Hepatocyte (in vitro differentiated cells): Measurements from ENCODE around the gene TLCD1. TPM values are rescaled to one million over a fixed set of nuclear protein-coding genes. Genes with fewer than 3 reads are reported as not detected.

Experiments used
- DNase-seq: peaks from one replicate; pipeline ENCODE4 v3.0.0-alpha.2; 2016; ENCODE audit warnings: low spot score
- H2AFZ ChIP-seq: fragments of 200-600 bp; sonication (generic); 2 replicates; pipeline ENCODE4 v1.6.0; 2016; ENCODE audit warnings: antibody characterized with exemption, mild to moderate bottlenecking
- H3K27ac ChIP-seq: fragments of 200-600 bp; sonication (generic); 2 replicates; pipeline ENCODE4 v1.5.1; 2016; ENCODE audit warnings: mild to moderate bottlenecking
- H3K27me3 ChIP-seq: fragments of 200-600 bp; sonication (generic); 2 replicates; pipeline ENCODE4 v1.6.1; 2016
- H3K36me3 ChIP-seq: fragments of 200-600 bp; sonication (generic); replicated peaks from 2 replicates; pipeline ENCODE4 v1.5.1; 2016; ENCODE audit warnings: low read depth; ENCODE audit not compliant: insufficient read depth
- H3K4me1 ChIP-seq: fragments of 200-600 bp; sonication (generic); 2 replicates; pipeline ENCODE4 v1.5.1; 2016; ENCODE audit warnings: mild to moderate bottlenecking, moderate library complexity; ENCODE audit not compliant: insufficient read depth
- H3K4me2 ChIP-seq: fragments of 200-600 bp; sonication (generic); 2 replicates; pipeline ENCODE4 v1.6.0; 2016
- H3K4me3 ChIP-seq: fragments of 200-600 bp; sonication (generic); 2 replicates; pipeline ENCODE4 v1.5.1; 2016; ENCODE audit warnings: mild to moderate bottlenecking
- H3K79me2 ChIP-seq: fragments of 200-600 bp; sonication (generic); 2 replicates; pipeline ENCODE4 v1.6.0; 2017; ENCODE audit warnings: mild to moderate bottlenecking
- H3K9me2 ChIP-seq: fragments of 200-600 bp; sonication (generic); replicated peaks from 2 replicates; pipeline ENCODE4 v1.6.0; 2017; ENCODE audit warnings: mild to moderate bottlenecking; ENCODE audit not compliant: insufficient read depth
- H3K9me3 ChIP-seq: fragments of 200-600 bp; sonication (generic); 2 replicates; pipeline ENCODE4 v1.5.1; 2016; ENCODE audit warnings: low read depth, mild to moderate bottlenecking
- H4K20me1 ChIP-seq: fragments of 200-600 bp; sonication (generic); 2 replicates; pipeline ENCODE4 v1.6.0; 2016; ENCODE audit warnings: mild to moderate bottlenecking; ENCODE audit not compliant: insufficient read depth, poor library complexity, severe bottlenecking
- CTCF ChIP-seq: fragments of 200-600 bp; sonication (generic); IDR thresholded peaks from 2 replicates; pipeline ENCODE4 v1.5.1; 2016; ENCODE audit warnings: antibody characterized with exemption, mild to moderate bottlenecking; ENCODE audit not compliant: poor library complexity
- EZH2 ChIP-seq: fragments of 200-600 bp; sonication (generic); IDR thresholded peaks from 2 replicates; pipeline ENCODE4 v1.6.1; 2016; ENCODE audit warnings: antibody characterized with exemption, mild to moderate bottlenecking, borderline replicate concordance
- EZH2phosphoT487 ChIP-seq: fragments of 200-600 bp; sonication (generic); IDR thresholded peaks from one replicate; pipeline ENCODE4 v1.6.1; 2018; ENCODE audit warnings: antibody characterized with exemption, mild to moderate bottlenecking, low read depth, moderate library complexity; ENCODE audit not compliant: unreplicated experiment, severe bottlenecking
- WGBS: methylation state at CpG from one replicate; pipeline ENCODE4 v1.1.6; 2016; ENCODE audit warnings: low lambda C conversion rate; ENCODE audit errors: missing lambda C conversion rate; 5-methylcytosine and 5-hydroxymethylcytosine counted together
- polyA plus RNA-seq: library from polyadenylated mRNA; unstranded; fragments of >200 nt; fragmentation: Nextera tagmentation; extraction: Ambion mirVana; gene quantifications from 2 replicates; pipeline ENCODE4 v1.2.1, GENCODE V29; 2016
- total RNA-seq: library from RNA; depleted of rRNA; stranded (reverse); fragments of >200 nt; gene quantifications from 2 replicates; pipeline ENCODE4 v1.2.3, GENCODE V29; 2014

Gene TLCD1
- total and polyA plus RNA-seq, 2 experiments from 2014 or later = 12.5 to 23.4 TPM

- Histone ChIP-seq H3K9me2 (no peaks in the 10 kb centered on the region), H3K79me2 (peaks cover 30% of the 10 kb centered on the region), H3K4me2 (peak overlapping the region; percentile 85), H3K4me1 (peaks cover 30% of the 10 kb centered on the region), H3K4me3 (no peak overlapping the region), H3K27ac (peak overlapping the region; percentile 97), H3K27me3 (no peaks in the 10 kb centered on the region), H4K20me1 (peaks cover 5% of the 10 kb centered on the region), H3K36me3 (no peaks in the 10 kb centered on the region), H3K9me3 (no peaks in the 10 kb centered on the region), H2AFZ (peak overlapping the region; percentile 17)
- WGBS = 29% methylated on average over 25 of the region's 34 CpGs
- no peak for TF ChIP-seq CTCF
- TF ChIP-seq EZH2 = no peak
- no peak for TF ChIP-seq EZH2phosphoT487
- peak; percentile 57 for DNase-seq
Observed at GRCh38 chr17:28712032-28712704, 13.9 kb downstream of the TLCD1 start.

GRCh38 chr17:28711723-28712031 is 14.4 kb downstream of the TLCD1 start, which contains the start of gene PROCA1:
TSS of gene PROCA1 (minus strand) at chr17:28711888. CDS start at chr17:28711660, 228 bp downstream.
- 4% methylated on average over 16 of the region's 20 CpGs for WGBS
- no peaks in the 10 kb centered on the region for H3K9me3 ChIP-seq
- peaks cover 28% of the 10 kb centered on the region for H3K4me1 ChIP-seq
- peak; percentile 75 for DNase-seq
- H3K4me2 ChIP-seq = peak within 1 kb of the TSS; percentile 85
- TF ChIP-seq CTCF (no peak), EZH2 (no peak), EZH2phosphoT487 (no peak)
- peak within 1 kb of the TSS; percentile 97 for H3K27ac ChIP-seq
- H4K20me1 ChIP-seq = peaks cover 4% of the 10 kb centered on the region
- peak within 1 kb of the TSS; percentile 34 for H3K4me3 ChIP-seq
- H3K9me2 ChIP-seq = no peaks in the 10 kb centered on the region
- H2AFZ ChIP-seq = peak within 1 kb of the TSS; percentile 30
- no peaks in the 10 kb centered on the region for H3K27me3 ChIP-seq
- H3K79me2 ChIP-seq = peaks cover 25% of the 10 kb centered on the region
- H3K36me3 ChIP-seq = no peaks in the 10 kb centered on the region

GRCh38 chr17:28710861-28711722 is 14.9 kb downstream of the TLCD1 start:
- WGBS = 2% methylated on average over 30 of the region's 74 CpGs
- Histone ChIP-seq H3K9me3 (no peaks in the 10 kb centered on the region), H3K27me3 (no peaks in the 10 kb centered on the region), H3K9me2 (no peaks in the 10 kb centered on the region), H2AFZ (peak overlapping the region; percentile 30), H4K20me1 (no peaks in the 10 kb centered on the region), H3K4me1 (peaks cover 24% of the 10 kb centered on the region), H3K4me3 (peak overlapping the region; percentile 34), H3K79me2 (peaks cover 19% of the 10 kb centered on the region), H3K36me3 (no peaks in the 10 kb centered on the region), H3K4me2 (peak overlapping the region; percentile 85), H3K27ac (peak overlapping the region; percentile 97)
- DNase-seq = peak; percentile 97
- no peak for TF ChIP-seq CTCF
- TF ChIP-seq EZH2 = no peak
- no peak for TF ChIP-seq EZH2phosphoT487
